K562 (cell line): Measurements from ENCODE around the gene CD244. TPM values are rescaled to one million over a fixed set of nuclear protein-coding genes. Genes with fewer than 3 reads are reported as not detected.

ENCODE experiments used
- ATAC-seq: fragments of 200-7000 bp; cut with Tn5 transposase; 3 replicates; pipeline ENCODE4 v1.9.1; 2020; ENCODE audit warnings: moderate library complexity
- BruUV-seq: library from RNA; stranded (reverse); fragments of 400-500 nt; replicated peaks from 2 replicates; lab custom pipeline; 2021; lab: Mats Ljungman, UMichigan
- CTCF ChIA-PET: fragments of 300-600 bp; formaldehyde crosslinking; extraction: SDS; loops from one replicate; lab custom pipeline; 2021; ENCODE audit warnings: low intra/inter-chr PET ratio; lab: Yijun Ruan, JAX
- POLR2A ChIA-PET: fragments of 300-600, 350-650 bp; sonication (Branson Sonifier 250); formaldehyde crosslinking; extraction: SDS; loops from one replicate; lab custom pipeline; 2021; ENCODE audit warnings: antibody characterized with exemption, inconsistent platforms; lab: Yijun Ruan, JAX
- DNase-seq, 4 experiments: peaks; one replicate each; pipeline versions ENCODE4 v3.0.0 to v3.0.0-alpha.2; 2011 to 2018; ENCODE audit warnings: low spot score in 3 of 4, mixed read lengths in 3 of 4; ENCODE audit errors: extremely low read depth in 1 of 4
- FAIRE-seq: peaks from 2 replicates; lab custom pipeline; 2011; peaks lifted over from hg19 to GRCh38; lab: Jason Lieb, UNC
- H2AFZ ChIP-seq: 2 replicates; pipeline ENCODE4 v1.6.0; 2011; ENCODE audit warnings: low read depth, low read length, control low read depth, inconsistent platforms
- H3K27ac ChIP-seq: fragments of 200-600 bp; 3 replicates; pipeline ENCODE4 v1.8.0; 2011; ENCODE audit warnings: low read depth, mild to moderate bottlenecking, control low read depth, inconsistent platforms, low read length, moderate library complexity, mixed read lengths; ENCODE audit errors: extremely low read depth
- H3K27me3 ChIP-seq, 2 experiments: fragments of 300-600 bp in 1 of 2; 2 replicates in 1 of 2; 3 replicates in 1 of 2; pipeline versions ENCODE4 v1.6.0 to v1.8.0; 2011; ENCODE audit warnings: inconsistent platforms in 2 of 2, low read length in 2 of 2, mild to moderate bottlenecking in 1 of 2, mixed read lengths in 1 of 2, moderate library complexity in 1 of 2; ENCODE audit not compliant: control insufficient read depth in 2 of 2, insufficient read depth in 2 of 2
- H3K36me3 ChIP-seq: fragments of 300-600 bp; 3 replicates; pipeline ENCODE4 v1.8.0; 2011; ENCODE audit warnings: mild to moderate bottlenecking, low read length, inconsistent platforms; ENCODE audit not compliant: control insufficient read depth, insufficient read depth
- H3K4me1 ChIP-seq, 2 experiments: fragments of 200-600 bp in 1 of 2; replicated peaks in 1 of 2; 2 replicates in 1 of 2; 3 replicates in 1 of 2; pipeline versions ENCODE4 v1.5.1 to v1.8.0; 2011; ENCODE audit warnings: inconsistent platforms in 2 of 2, low read length in 2 of 2, mild to moderate bottlenecking in 1 of 2, mixed read lengths in 1 of 2, moderate library complexity in 1 of 2; ENCODE audit not compliant: control insufficient read depth in 2 of 2, insufficient read depth in 2 of 2
- H3K4me2 ChIP-seq: 2 replicates; pipeline ENCODE4 v1.6.1; 2011; ENCODE audit warnings: low read length, control low read depth, inconsistent platforms, mixed read lengths; ENCODE audit not compliant: insufficient read depth
- H3K4me3 ChIP-seq: fragments of 200-600 bp; sonication (generic), shearing (Covaris generic); 2 replicates; pipeline ENCODE4 v1.5.1; 2016; ENCODE audit warnings: control low read depth, inconsistent platforms
- H3K79me2 ChIP-seq: fragments of 200-600 bp; 3 replicates; pipeline ENCODE4 v1.8.0; 2011; ENCODE audit warnings: low read length, inconsistent platforms; ENCODE audit not compliant: control insufficient read depth, insufficient read depth
- H3K9ac ChIP-seq, 2 experiments: 2 replicates each; pipeline versions ENCODE4 v1.6.0 to v1.6.1; 2011; ENCODE audit warnings: low read depth in 2 of 2, low read length in 2 of 2, control low read depth in 1 of 2, inconsistent platforms in 1 of 2, mild to moderate bottlenecking in 1 of 2, mixed read lengths in 1 of 2; ENCODE audit not compliant: insufficient read depth in 1 of 2
- H3K9me1 ChIP-seq: one replicate; pipeline ENCODE4 v1.6.0; 2011; ENCODE audit warnings: inconsistent platforms, mild to moderate bottlenecking, low read length, moderate library complexity; ENCODE audit not compliant: control insufficient read depth, insufficient read depth
- H3K9me3 ChIP-seq: replicated peaks from 2 replicates; pipeline ENCODE4 v1.5.1; 2011; ENCODE audit warnings: low read depth, low read length, inconsistent platforms; ENCODE audit not compliant: control insufficient read depth, insufficient read depth
- H4K20me1 ChIP-seq: replicated peaks from 2 replicates; pipeline ENCODE4 v1.6.1; 2011; ENCODE audit warnings: low read length, inconsistent platforms, mixed read lengths; ENCODE audit not compliant: control insufficient read depth, insufficient read depth
- ARID3A ChIP-seq: IDR thresholded peaks from 2 replicates; pipeline ENCODE4 v1.6.1; 2012; ENCODE audit warnings: low read depth, low read length, improper control_type of control experiment, borderline replicate concordance
- BRD9 ChIP-seq: fragments of 450-650 bp; IDR thresholded peaks from 2 replicates; pipeline ENCODE4 v1.6.1; 2018; ENCODE audit warnings: low read depth; ENCODE audit not compliant: partially characterized antibody
- FOS ChIP-seq: IDR thresholded peaks from 3 replicates; pipeline ENCODE4 v1.6.1; 2011; ENCODE audit not compliant: insufficient read length; ENCODE audit errors: extremely low read depth
- NFRKB ChIP-seq: fragments of 450-650 bp; IDR thresholded peaks from 2 replicates; pipeline ENCODE4 v1.6.1; 2016; ENCODE audit warnings: low read depth
- NR1H2 ChIP-seq: sonication (generic); formaldehyde crosslinking; IDR thresholded peaks from 2 replicates; pipeline ENCODE4 v1.4.0; 2020; ENCODE audit warnings: mild to moderate bottlenecking, missing genetic modification reagents
- SNRNP70 ChIP-seq: fragments of 200-400 bp; formaldehyde crosslinking; optimal IDR thresholded peaks from 2 replicates; pipeline ENCODE3; 2017; ENCODE audit warnings: low read depth, low read length
- USF2 ChIP-seq: sonication (generic); formaldehyde crosslinking; IDR thresholded peaks from 2 replicates; pipeline ENCODE4 v1.5.0; 2020; ENCODE audit warnings: missing genetic modification reagents
- ZFP91 ChIP-seq: sonication (generic); formaldehyde crosslinking; IDR thresholded peaks from 2 replicates; pipeline ENCODE4 v1.8.0; 2022; ENCODE audit warnings: mild to moderate bottlenecking, missing genetic modification reagents
- ZNF140 ChIP-seq: fragments of 250-450 bp; sonication (Bioruptor Pico); IDR thresholded peaks from 2 replicates; pipeline ENCODE4 v1.8.0; 2021; ENCODE audit warnings: moderate library complexity, mild to moderate bottlenecking, inconsistent platforms
- ZNF146 ChIP-seq: IDR thresholded peaks from one replicate; pipeline ENCODE4 v1.6.1; 2018; ENCODE audit warnings: missing compliant biosample characterization; ENCODE audit not compliant: unreplicated experiment
- ZNF41 ChIP-seq: fragments of 250-450 bp; sonication (Bioruptor Pico); conservative IDR thresholded peaks from 2 replicates; pipeline ENCODE4 v1.4.0; 2020; ENCODE audit warnings: mild to moderate bottlenecking
- ZNF444 ChIP-seq: fragments of 250-450 bp; sonication (Bioruptor Pico); IDR thresholded peaks from 2 replicates; pipeline ENCODE4 v1.4.0; 2020; ENCODE audit warnings: mild to moderate bottlenecking, moderate library complexity
- ZNF512 ChIP-seq: IDR thresholded peaks from 2 replicates; pipeline ENCODE4 v1.6.1; 2016; ENCODE audit warnings: missing genetic modification characterization, missing compliant biosample characterization
- ZNF561 ChIP-seq: fragments of 450-650 bp; formaldehyde crosslinking; conservative IDR thresholded peaks from 2 replicates; pipeline ENCODE4 v1.4.0; 2020; ENCODE audit warnings: mild to moderate bottlenecking, moderate library complexity
- ZNF75A ChIP-seq: fragments of 450-650 bp; formaldehyde crosslinking; IDR thresholded peaks from 2 replicates; pipeline ENCODE4 v1.4.0; 2020; ENCODE audit warnings: mild to moderate bottlenecking
- WGBS: fragments of 100-300 bp; shearing (Covaris generic); methylation state at CpG from one replicate; pipeline ENCODE4 v1.1.6; 2016; ENCODE audit warnings: low coverage, mixed read lengths; ENCODE audit not compliant: insufficient coverage; ENCODE audit errors: missing lambda C conversion rate; 5-methylcytosine and 5-hydroxymethylcytosine counted together
- in situ Hi-C: fragments of 300-500 bp; cut with MboI; formaldehyde crosslinking; loops from 4 replicates; pipeline ENCODE4 v1.15.0; 2018; ENCODE audit warnings: inconsistent platforms, mixed read lengths
- intact Hi-C: fragments of 100-400 bp; cut with micrococcal nuclease; formaldehyde crosslinking; loops from 2 replicates; pipeline ENCODE4 v1.14.2; 2022
- polyA plus RNA-seq, 8 experiments: library from polyadenylated mRNA; depleted of rRNA in 4 of 8; stranded (reverse) in 5 of 8; unstranded in 3 of 8; fragments of >200 nt; fragmentation: Nextera tagmentation in 2 of 8; fragmentation: Illumina TruSeq in 1 of 8; extraction: Ambion mirVana in 2 of 8; extraction: Trizol in 1 of 8; gene quantifications; 2 replicates each; pipeline versions ENCODE4 v1.2.1 to v1.2.3, GENCODE V29; 2011 to 2014; ENCODE audit warnings: inconsistent platforms in 1 of 8, missing spikeins in 1 of 8
- total RNA-seq, 7 experiments: library from RNA; depleted of rRNA in 6 of 7; stranded (reverse); fragments of >200 nt in 6 of 7; fragmentation: Illumina TruSeq in 2 of 7; extraction: Trizol in 2 of 7; gene quantifications; 2 replicates each; pipeline versions ENCODE4 v1.2.1 to v1.2.3, GENCODE V29; 2011 to 2021; ENCODE audit warnings: low replicate concordance in 1 of 7

CD244 gene
- total and polyA plus RNA-seq, 9 of the 15 experiments (the other 6 are each of a cell fraction or from before 2014, with no cell fraction given) = not detected

GRCh38 chr1:160810486-160810885 is 52.2 kb downstream of the CD244 start:
- Histone ChIP-seq H3K9ac (no peak overlapping the region), H3K27ac (no peak overlapping the region), H3K9me1 (no peaks in the 10 kb centered on the region), H3K36me3 (no peaks in the 10 kb centered on the region), H2AFZ (no peak overlapping the region), H3K9me3 (peaks cover 6% of the 10 kb centered on the region), H3K4me3 (no peak overlapping the region), H4K20me1 (no peaks in the 10 kb centered on the region), H3K4me2 (no peak overlapping the region), H3K4me1 (peaks cover 3% of the 10 kb centered on the region in 2 experiments; a peak in 2 of 5 replicates), H3K79me2 (no peaks in the 10 kb centered on the region), H3K27me3 (peaks cover 6 to 19% of the 10 kb centered on the region in 2 experiments)
- ChIA-PET CTCF (no interaction called here), POLR2A (no interaction called here)
- FAIRE-seq (no peak), DNase-seq (no peak), ATAC-seq (no peak)
- TF ChIP-seq ZNF75A (no peak), FOS (no peak), ZNF146 (CRISPR knock-in tag) (no peak), USF2 (CRISPR knock-in tag) (no peak), ARID3A (no peak), NFRKB (no peak), ZNF561 (no peak), SNRNP70 (no peak), ZFP91 (CRISPR knock-in tag) (no peak), ZNF140 (no peak), ZNF41 (no peak), BRD9 (no peak), ZNF512 (tag) (no peak), ZNF444 (no peak), NR1H2 (CRISPR knock-in tag) (no peak)
- no TSS peak for BruUV-seq
- WGBS = 5% methylated on average over 1 of the region's 1 CpG
- in situ Hi-C loops (no loop called here), intact Hi-C loops (no loop called here)
